NCI-H1105 (cell line): ENCODE measurements around the gene ADPRM.
"Not testable (repeated sequence)": the region's sequence is repeated elsewhere in the genome, so short reads cannot be mapped to it uniquely, and the experiment has no call there.

ENCODE experiments used
- DNase-seq: peaks from one replicate; lab custom pipeline; 2025; lab: John Stamatoyannopoulos, UW

The ADPRM gene

DNA sequence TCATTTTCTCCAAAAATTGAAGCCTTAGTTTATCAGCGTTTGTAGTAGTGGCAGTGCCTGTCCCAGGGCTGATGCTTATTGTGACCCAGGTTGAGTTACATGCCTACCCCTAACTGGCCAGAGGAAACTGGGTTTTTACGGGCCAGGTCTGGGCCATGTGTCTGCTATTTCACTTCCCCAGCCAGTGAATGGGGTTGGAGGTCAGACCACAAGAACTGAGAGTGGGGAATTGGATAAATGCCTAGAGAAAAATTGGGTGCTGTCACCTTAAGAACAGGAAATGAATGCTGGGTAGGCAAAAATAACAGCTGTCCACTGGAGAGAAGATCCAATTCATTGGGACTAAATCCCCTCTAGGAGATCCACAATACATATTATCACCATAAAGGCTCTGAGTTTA is 5.2 kb downstream of the ADPRM start:
- DNase-seq, result no peak

DNA sequence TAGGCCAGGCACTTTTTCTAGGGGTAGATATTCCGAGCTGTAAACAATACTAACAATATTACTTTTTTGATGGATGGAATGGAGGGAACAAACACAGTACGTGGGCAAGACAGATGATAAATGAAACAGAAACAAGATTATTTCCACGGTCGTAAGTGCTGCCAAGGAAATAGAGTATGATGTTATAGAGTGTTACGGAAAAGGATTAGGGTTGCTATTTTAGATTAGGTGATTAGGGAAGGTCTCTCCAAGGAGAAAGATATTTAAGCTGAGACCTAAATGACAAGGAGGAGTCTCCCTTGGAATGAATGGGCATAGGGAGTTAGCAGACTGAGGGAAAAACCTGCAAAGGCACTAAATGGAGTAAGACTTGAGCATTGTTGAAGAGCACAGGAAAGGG is 8.3 kb downstream of the ADPRM start:
- DNase-seq, result no peak

DNA sequence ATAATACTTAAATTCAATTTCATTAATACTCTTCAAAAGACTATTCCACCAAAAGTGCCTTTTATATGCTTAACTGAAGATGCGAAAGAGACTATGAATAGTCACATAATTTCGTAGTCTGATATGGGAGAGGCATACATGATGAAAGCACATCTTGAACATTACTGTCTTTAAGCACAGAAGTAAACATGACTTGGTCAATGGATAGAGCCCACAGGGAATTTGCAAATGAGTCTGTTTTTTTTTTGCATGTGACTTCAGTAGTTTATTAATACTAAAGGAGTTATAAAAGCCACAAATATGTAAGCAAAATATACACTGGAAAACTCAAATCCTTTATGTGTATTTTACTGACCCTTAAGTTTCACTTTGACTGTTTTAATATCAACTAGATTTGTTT is 15.9 kb downstream of the ADPRM start:
- DNase-seq, result no peak

DNA sequence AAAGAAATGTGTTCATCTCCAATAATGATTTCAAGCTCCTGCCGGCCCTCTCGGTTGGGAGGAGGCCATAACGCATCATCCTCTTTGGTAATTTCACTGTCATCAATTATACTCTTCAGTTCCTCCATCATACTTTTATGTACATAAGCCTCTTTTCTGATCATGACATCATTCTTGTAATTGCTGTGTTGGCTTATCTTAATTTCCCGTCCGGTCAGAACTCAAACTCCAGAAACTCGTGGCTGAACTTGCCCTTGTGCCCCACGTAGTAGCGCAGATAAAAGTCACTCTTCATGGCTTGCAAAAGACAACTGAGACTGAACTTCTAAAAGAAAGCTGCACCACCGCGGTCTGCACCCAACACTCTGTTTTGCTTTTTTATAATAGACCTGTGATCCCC is 18.8 kb downstream of the ADPRM start:
- no peak for DNase-seq

DNA sequence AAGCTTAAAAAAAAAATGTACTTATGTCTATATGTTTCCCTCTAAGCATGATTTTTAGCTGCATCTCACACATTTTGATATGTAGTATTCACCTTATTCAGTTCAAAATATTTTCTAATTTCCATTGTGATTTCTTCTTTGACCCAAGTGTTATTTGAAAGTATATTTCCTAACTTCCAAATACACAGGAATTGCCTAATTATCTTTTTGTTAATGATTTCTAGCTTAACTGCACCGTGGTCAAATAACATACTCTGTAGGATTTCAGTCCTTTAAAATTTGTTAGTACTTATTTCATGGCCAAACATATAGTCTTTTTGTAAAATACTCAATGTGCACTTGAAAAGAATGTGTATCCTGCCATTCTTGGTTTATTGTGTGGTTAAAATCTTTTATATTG is 21.2 kb downstream of the ADPRM start:
- no peak for DNase-seq

DNA sequence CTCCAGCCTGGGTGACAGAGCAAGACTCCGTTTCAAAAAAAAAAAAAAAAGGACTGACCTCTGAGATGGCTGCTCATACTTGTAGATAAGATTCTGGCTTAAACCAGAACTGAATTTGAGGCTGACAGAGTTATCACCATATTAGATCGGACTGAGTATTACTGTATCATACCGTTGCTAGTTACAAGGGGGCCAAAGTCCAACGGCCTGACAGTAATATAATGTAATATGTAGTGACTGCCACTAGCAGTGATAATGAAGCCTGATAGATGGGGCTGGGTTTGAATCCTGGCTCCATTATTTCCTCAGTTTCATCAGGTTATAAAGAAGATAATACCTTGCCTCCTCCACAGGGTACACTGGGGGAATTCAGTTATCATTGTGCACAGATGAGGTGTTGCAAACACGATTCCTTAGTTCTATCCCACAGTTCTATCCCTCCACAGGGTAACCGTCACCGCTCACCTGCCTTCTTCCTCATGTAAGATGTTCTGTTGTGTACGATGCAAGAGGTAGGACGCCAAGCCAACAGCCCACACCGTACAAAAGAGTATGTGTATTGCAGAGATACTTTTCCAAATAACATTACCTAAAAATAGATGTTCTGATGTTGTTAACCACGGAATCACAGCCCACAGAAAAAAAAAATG is 27.3 kb downstream of the ADPRM start:
- DNase-seq, result no peak

- no peak for DNase-seq
These were observed 27.9 kb downstream of the ADPRM start for GRCh38 chr17:10725262-10725661.

- no peak for DNase-seq
These were observed 28.8 kb downstream of the ADPRM start for GRCh38 chr17:10726196-10726595.

- DNase-seq, result no peak
These were observed 29.8 kb downstream of the ADPRM start for GRCh38 chr17:10727192-10727591.

DNA sequence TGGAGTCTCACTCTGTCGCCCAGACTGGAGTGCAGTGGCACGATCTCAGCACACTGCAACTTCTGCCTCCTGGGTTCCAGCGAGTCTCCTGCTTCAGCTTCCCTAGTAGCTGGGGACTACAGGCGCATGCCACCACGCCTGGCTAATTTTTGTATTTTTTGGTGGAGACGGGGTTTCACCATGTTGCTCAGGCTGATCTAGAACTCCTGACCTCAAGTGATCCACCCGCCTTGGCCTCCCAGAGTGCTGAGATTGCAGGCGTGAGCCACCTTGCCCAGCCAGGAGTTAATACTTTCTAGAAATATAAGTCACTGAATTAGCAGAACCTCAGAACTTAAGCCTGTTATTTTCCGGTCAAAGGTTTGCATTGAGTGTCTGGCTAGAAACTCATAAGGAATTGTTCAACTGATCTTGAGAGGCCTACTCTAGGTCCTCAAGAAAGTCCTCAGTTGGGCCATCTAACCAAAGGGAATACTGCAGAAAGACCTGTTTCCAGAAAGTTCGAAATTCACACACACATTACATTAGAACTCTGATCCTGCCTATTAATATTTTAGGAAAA is 31.0 kb downstream of the ADPRM start:
- DNase-seq, result no peak

- peak; percentile 57 for DNase-seq
These were observed 32.2 kb downstream of the ADPRM start, which contains the start of gene TMEM220 for GRCh38 chr17:10729334-10730193. TSS of gene TMEM220 (minus strand) at chr17:10730023. CDS start at chr17:10729851, 172 bp downstream.

DNA sequence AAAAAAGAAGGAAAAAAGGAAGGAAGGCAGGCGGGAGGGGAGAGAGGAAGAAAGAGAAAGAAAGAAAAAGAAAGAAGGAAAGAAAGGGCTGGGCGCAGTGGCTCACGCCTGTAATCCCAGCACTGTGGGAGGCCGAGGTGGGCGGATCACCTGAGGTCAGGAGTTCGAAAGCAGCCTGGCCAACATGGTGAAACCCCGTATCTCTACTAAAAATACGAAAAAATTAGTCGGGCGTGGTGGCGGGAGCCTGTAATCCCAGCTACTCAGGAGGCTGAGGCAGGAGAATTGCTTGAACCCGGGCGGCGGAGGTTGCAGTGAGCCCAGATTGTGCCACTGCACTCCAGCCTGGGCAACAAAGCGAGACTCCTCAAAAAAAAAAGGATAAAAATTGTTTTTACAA is 32.9 kb downstream of the ADPRM start:
- not testable (repeated sequence) for DNase-seq

- no peak for DNase-seq
These were observed 34.0 kb downstream of the ADPRM start for GRCh38 chr17:10731408-10731879.

GRCh38 chr17:10732121-10732520 is 34.7 kb downstream of the ADPRM start:
- not testable (repeated sequence) for DNase-seq

DNA sequence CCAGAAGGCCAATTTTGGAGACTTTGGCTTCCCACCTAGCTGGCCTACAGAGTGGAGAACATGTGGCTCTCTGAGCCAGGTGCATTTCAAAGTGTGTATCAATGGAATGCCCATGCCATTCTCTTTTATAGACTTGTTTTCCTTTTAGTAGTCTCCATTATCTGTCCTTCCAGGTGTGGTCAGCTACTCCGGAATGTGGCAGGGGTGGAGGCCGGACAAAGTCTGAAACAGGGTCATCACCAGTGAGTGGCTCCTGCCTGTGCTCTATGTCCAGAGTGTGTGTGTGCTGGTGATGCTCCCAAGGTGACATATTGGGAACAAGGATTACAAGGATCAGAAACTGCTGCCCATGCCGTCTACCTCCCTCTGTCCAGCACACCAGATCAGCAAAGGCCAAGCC is 36.3 kb downstream of the ADPRM start:
- no peak for DNase-seq

DNA sequence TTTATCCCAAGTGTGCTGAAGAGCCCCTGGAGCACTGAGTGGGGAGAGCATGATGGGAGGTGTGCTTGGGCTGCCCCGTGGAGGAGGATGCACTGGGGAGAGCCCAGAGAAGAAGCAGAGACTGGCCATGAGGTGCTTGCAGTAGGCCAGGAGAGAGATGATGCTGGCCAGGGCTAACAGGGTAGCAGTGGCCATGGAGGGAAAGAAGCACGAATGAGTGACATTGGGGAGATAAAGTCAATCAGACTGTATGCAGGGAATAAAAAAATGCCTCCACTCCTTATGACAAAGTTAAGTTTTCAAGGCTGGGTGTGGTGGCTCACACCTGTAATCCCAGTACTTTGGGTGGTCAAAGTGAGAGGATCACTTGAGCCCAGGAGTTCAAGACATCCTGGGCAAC is 37.9 kb downstream of the ADPRM start:
- DNase-seq, result no peak

DNA sequence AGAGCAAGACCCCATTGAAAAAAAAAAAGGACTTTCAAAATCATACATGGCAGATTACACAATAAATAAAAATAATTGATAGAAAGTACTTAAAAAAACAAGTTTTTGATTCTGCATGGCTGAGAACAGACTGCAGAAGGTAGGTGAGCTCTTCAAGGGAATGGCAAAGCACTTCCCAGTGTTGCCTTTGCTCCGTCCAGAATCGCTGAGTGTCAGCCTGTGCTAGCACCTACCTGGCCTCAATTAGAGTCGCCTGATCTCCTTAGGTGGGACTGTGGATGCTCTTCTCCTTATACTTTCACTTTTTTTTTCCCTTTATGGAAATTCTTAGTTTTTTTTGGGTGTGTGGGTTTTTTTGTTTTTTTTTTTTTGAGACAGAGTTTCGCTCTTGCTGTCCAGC is 38.4 kb downstream of the ADPRM start:
- no peak for DNase-seq

- peak; percentile 46 for DNase-seq
These were observed 39.8 kb downstream of the ADPRM start for GRCh38 chr17:10737168-10737622.

DNA sequence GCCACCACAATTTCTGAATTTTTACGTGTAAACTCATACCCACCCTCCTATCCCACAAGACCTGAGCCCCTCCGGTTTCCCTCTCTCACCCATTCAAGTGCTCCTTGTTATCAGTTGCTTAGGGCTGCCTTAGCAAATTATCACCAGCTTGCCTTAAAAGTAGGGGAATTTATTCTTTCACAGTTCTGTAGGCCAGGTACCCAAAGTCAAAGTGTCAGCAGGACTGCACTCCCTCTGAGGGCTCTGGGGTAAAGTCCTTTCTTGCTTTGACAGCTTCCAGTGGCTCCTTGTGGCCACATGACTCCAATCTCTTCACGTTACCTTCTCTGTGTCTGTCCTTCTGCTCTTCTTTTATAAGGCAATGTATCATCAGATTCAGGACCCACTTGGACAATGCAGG is 40.3 kb downstream of the ADPRM start:
- no peak for DNase-seq

DNA sequence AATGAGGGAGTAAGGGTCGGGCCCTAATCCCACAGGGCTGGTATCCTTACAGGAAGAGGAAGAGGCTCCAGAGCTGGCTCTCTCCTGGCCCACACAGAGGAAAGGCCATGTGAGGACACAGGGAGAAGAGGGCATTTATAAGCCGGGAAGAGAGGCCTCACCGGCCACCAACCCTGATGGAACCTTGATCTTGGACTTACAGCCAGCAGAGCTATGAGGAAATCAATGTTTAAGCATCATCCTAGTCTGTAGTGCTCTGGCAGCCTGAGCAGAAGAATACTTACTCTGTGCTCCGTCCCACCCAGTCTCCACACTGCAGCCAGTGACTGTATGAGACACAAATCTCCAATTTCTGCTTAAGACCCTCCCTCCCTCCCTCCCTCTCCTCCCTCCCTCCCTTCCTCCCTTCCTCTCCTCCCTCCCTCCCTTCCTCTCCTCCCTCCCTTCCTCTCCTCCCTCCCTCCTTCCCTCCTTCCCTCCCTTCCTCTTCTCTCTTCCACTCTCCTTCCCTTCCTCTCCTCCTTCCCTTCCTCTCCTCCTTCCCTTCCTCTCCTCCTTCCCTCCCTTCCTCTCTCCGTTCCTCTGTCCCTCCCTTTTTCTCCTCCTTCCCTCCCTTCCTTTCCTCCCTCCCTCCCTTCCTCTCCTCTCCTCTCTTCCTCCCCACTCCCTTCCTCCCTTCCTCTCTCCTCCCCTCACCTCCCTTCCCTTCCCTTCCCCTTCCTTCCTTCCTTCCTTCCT is 41.3 kb downstream of the ADPRM start:
- DNase-seq, result no peak

DNA sequence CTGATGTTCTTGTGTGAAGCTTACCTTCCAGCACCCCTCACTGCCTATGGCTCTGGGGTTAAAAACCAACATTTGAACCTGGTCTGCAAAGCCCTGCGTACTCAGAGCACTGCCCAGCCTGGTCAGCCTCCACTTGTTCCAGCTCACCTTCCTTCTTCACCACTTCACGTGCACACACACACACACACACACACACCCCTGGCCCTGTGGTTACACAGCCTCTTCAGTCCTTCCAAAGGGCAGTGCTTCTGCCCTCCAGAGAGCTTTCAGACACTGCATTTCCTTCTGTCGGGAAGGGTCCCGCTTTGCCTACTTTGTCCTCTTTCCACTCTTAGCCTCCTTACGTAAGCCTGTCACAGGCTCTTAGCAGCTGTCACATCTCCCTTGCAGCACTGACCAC is 42.0 kb downstream of the ADPRM start:
- DNase-seq, result no peak

DNA sequence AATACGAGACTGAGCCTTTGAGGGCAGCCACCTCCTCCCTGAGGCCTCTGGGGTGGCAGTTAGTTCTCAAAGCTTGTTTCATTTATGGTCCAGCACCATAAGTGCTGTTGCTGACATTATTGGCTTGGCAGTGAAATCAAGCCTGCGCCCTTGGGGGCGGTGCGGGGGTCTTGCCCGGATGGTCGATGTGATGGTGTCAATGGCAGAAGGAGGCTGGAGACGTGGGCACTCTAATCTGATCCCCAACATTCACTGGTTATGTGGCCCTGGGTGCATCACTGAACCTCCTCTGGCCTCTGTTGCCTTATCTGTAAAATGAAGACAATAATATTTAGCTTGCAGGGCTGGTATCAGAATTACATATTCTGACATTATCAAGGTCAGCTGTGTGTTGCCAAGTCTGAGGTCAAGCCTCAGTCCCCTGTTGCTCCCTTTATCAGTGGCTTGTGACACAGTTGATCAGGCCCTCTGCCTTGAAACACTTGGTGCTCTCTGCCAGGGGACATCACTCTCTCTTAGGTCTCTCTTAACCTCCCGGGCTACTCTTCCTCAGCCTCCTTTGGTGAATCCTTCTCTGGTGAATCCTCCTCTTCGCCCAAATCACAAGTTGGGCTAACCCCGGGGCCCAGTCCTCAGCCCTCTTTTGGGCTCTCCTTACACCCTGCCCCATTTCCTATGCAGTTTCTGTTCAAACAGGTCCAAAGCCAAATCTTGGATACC is 44.2 kb downstream of the ADPRM start:
- no peak for DNase-seq
